ENCODE results near the gene STAT5B.
"Not testable (repeated sequence)": the region's sequence is repeated elsewhere in the genome, so short reads cannot be mapped to it uniquely, and the experiment has no call there.

The STAT5B gene

GRCh38 chr17:42305543-42306384 lies 29.6 kb upstream of the STAT5B start:
- DNase-seq (ENCODE audit: low read depth) = no peak

- DNase-seq (ENCODE audit: low read depth) = not testable (repeated sequence)
These were observed 28.8 kb upstream of the STAT5B start for GRCh38 chr17:42305031-42305330.

GRCh38 chr17:42304187-42305030 lies 28.2 kb upstream of the STAT5B start:
- no peak for DNase-seq (ENCODE audit: low read depth)

- DNase-seq (ENCODE audit: low read depth) = no peak
These were observed 27.5 kb upstream of the STAT5B start for GRCh38 chr17:42303694-42304093.

- DNase-seq (ENCODE audit: low read depth) = no peak
These were observed 24.8 kb upstream of the STAT5B start for GRCh38 chr17:42301022-42301421.

GRCh38 chr17:42299913-42300312 lies 23.7 kb upstream of the STAT5B start:
- not testable (repeated sequence) for DNase-seq (ENCODE audit: low read depth)

- DNase-seq (ENCODE audit: low read depth) = not testable (repeated sequence)
These were observed 23.2 kb upstream of the STAT5B start for GRCh38 chr17:42299361-42299760.

- DNase-seq (ENCODE audit: low read depth) = not testable (repeated sequence)
These were observed 21.6 kb upstream of the STAT5B start for GRCh38 chr17:42297775-42298174.

GRCh38 chr17:42296012-42296411 lies 19.8 kb upstream of the STAT5B start:
- no peak for DNase-seq (ENCODE audit: low read depth)

- DNase-seq (ENCODE audit: low read depth) = no peak
These were observed 18.5 kb upstream of the STAT5B start for GRCh38 chr17:42294469-42295398.

- DNase-seq (ENCODE audit: low read depth) = no peak
These were observed 14.9 kb upstream of the STAT5B start for GRCh38 chr17:42291129-42291528.

GRCh38 chr17:42290577-42290976 lies 14.4 kb upstream of the STAT5B start:
- DNase-seq (ENCODE audit: low read depth) = no peak

GRCh38 chr17:42289611-42290181 lies 13.5 kb upstream of the STAT5B start:
- peak; percentile 56 for DNase-seq (ENCODE audit: low read depth)

- peak; percentile 40 for DNase-seq (ENCODE audit: low read depth)
These were observed 12.8 kb upstream of the STAT5B start for GRCh38 chr17:42288803-42289610.

GRCh38 chr17:42287977-42288802 lies 12.0 kb upstream of the STAT5B start, which contains the start of gene STAT5A:
STAT5A (plus strand) TSS chr17:42288498; CDS start chr17:42289412, 914 bp downstream.
- DNase-seq (ENCODE audit: low read depth) = peak; percentile 61

GRCh38 chr17:42287305-42287976 lies 11.2 kb upstream of the STAT5B start:
- DNase-seq (ENCODE audit: low read depth) = no peak

- DNase-seq (ENCODE audit: low read depth) = no peak
These were observed 10.4 kb upstream of the STAT5B start for GRCh38 chr17:42286411-42287221.

- DNase-seq (ENCODE audit: low read depth) = no peak
These were observed 9.3 kb upstream of the STAT5B start for GRCh38 chr17:42285346-42286050.
